RWPE2 (cell line): ENCODE data around the gene ZNF451.

ENCODE experiments used
- ATAC-seq: fragments of 200-7000 bp; cut with Tn5 transposase; 3 replicates; pipeline ENCODE4 v1.9.1; 2021; ENCODE audit warnings: low read depth
- DNase-seq: peaks from one replicate; pipeline ENCODE4 v3.0.0-alpha.2; 2020; ENCODE audit warnings: low spot score
- H3K27ac ChIP-seq: fragments of 450-650 bp; 2 replicates; pipeline ENCODE4 v1.5.1; 2017; ENCODE audit warnings: mild to moderate bottlenecking; ENCODE audit not compliant: poor library complexity, severe bottlenecking
- H3K27me3 ChIP-seq: fragments of 250-450 bp; sonication (Bioruptor Pico); 2 replicates; pipeline ENCODE4 v1.5.1; 2021; ENCODE audit warnings: mild to moderate bottlenecking, moderate library complexity; ENCODE audit not compliant: insufficient read depth, poor library complexity, severe bottlenecking
- H3K36me3 ChIP-seq: fragments of 250-450 bp; sonication (Bioruptor Pico); 2 replicates; pipeline ENCODE4 v1.5.1; 2020; ENCODE audit warnings: low read depth, mild to moderate bottlenecking, moderate library complexity
- H3K4me1 ChIP-seq: fragments of 250-450 bp; sonication (Bioruptor Pico); 2 replicates; pipeline ENCODE4 v1.5.1; 2021; ENCODE audit warnings: mild to moderate bottlenecking, moderate library complexity; ENCODE audit not compliant: insufficient read depth, poor library complexity, severe bottlenecking
- H3K4me3 ChIP-seq: fragments of 250-450 bp; sonication (Bioruptor Pico); 2 replicates; pipeline ENCODE4 v1.5.1; 2021; ENCODE audit warnings: mild to moderate bottlenecking, moderate library complexity; ENCODE audit not compliant: severe bottlenecking
- H3K9me3 ChIP-seq: fragments of 250-450 bp; sonication (Bioruptor Pico); 2 replicates; pipeline ENCODE4 v1.5.1; 2021; ENCODE audit warnings: mild to moderate bottlenecking, moderate library complexity; ENCODE audit not compliant: severe bottlenecking
- CTCF ChIP-seq: fragments of 450-650 bp; IDR thresholded peaks from one replicate; pipeline ENCODE4 v1.5.1; 2017; ENCODE audit warnings: mild to moderate bottlenecking, moderate library complexity; ENCODE audit not compliant: poor library complexity, severe bottlenecking

Gene ZNF451

GRCh38 chr6:57207872-57208271 lies 117.9 kb downstream of the ZNF451 start:
- H3K36me3 ChIP-seq = peaks cover 17% of the 10 kb centered on the region
- ATAC-seq = no peak
- H3K27ac ChIP-seq = no peak overlapping the region
- no peak for DNase-seq
- no peak overlapping the region for H3K4me3 ChIP-seq
- H3K9me3 ChIP-seq = no peaks in the 10 kb centered on the region
- TF ChIP-seq CTCF = no peak
- H3K27me3 ChIP-seq = no peaks in the 10 kb centered on the region
- H3K4me1 ChIP-seq = no peaks in the 10 kb centered on the region

DNA sequence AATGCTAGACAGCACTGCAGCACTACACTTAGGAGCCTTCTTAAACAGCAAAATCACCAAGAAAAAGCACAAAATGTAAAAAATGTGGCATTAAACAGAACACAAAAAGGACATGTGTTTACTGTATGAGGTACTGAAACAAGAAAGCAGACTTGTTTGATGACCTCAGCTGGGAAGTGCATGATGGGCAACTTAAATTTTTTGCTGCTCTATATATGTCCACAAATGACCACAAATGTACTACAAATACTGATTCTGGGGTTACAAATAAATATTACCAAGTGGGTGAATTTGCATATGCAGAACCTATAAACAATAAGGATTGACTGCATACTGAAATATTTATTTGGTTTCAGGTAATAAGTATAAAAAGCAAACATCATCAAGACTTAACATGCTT lies 119.0 kb downstream of the ZNF451 start:
- no peak for ATAC-seq
- Histone ChIP-seq H3K9me3 (no peaks in the 10 kb centered on the region), H3K27me3 (no peaks in the 10 kb centered on the region), H3K4me3 (no peak overlapping the region), H3K27ac (no peak overlapping the region), H3K4me1 (no peaks in the 10 kb centered on the region), H3K36me3 (peaks cover 17% of the 10 kb centered on the region)
- no peak for DNase-seq
- TF ChIP-seq CTCF = no peak

DNA sequence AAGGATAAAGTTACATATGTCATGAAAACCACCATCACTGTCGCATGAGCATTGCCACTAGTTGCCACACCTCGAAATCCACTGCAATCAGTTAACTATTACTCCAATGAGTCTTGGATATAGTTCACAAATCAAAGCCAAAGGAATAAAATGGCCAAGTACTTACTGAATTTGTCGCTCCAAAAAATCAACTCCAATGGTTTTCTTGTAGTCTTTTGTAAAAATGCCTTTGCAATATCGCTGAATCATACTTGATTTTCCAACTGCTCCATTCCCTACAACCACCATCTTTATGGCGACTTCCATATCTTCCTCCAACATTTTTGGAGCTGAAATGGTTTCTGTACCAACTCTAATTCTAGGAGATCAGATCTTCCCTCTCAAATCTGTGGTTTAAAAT lies 120.1 kb downstream of the ZNF451 start:
- TF ChIP-seq CTCF = no peak
- ATAC-seq = no peak
- no peaks in the 10 kb centered on the region for H3K27me3 ChIP-seq
- H3K4me3 ChIP-seq = no peak overlapping the region
- peaks cover 10% of the 10 kb centered on the region; the same call in 1 of the 2 replicates for H3K36me3 ChIP-seq
- no peaks in the 10 kb centered on the region for H3K4me1 ChIP-seq
- H3K27ac ChIP-seq = no peak overlapping the region
- H3K9me3 ChIP-seq = no peaks in the 10 kb centered on the region
- DNase-seq = no peak

DNA sequence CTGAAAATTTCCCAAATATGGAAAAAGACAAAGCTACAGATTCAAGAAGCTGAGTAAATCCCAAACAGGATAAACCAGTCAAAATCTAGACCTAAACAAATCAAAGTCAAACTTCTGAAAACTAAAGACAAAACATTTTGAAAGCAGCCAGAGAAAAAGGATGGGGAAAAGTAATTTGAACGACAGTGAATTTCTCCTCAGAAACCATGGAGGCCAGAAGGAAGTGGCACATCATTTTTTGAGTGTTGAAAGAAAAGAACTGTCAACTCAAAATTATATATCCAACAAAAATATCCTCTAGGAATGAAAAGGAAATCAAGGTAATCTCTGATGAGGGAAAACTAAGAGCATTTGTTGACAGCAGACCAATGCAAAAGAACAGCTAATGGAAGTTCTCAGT lies 125.3 kb downstream of the ZNF451 start:
- Histone ChIP-seq H3K9me3 (peaks cover 3% of the 10 kb centered on the region), H3K27ac (no peak overlapping the region), H3K4me1 (peaks cover 7% of the 10 kb centered on the region), H3K36me3 (peaks cover 4% of the 10 kb centered on the region; the same call in 1 of the 2 replicates), H3K4me3 (no peak overlapping the region), H3K27me3 (no peaks in the 10 kb centered on the region)
- DNase-seq (no peak), ATAC-seq (no peak)
- no peak for TF ChIP-seq CTCF

GRCh38 chr6:57216235-57217101 lies 126.5 kb downstream of the ZNF451 start:
- H3K27ac ChIP-seq = no peak overlapping the region
- TF ChIP-seq CTCF = no peak
- ATAC-seq = no peak

More at GRCh38 chr6:57216235-57217101, 126.5 kb downstream of the ZNF451 start:
- DNase-seq = no peak
- Histone ChIP-seq H3K9me3 (peaks cover 3% of the 10 kb centered on the region), H3K27me3 (no peaks in the 10 kb centered on the region), H3K36me3 (peaks cover 4% of the 10 kb centered on the region; the same call in 1 of the 2 replicates), H3K4me3 (no peak overlapping the region), H3K4me1 (peaks cover 11% of the 10 kb centered on the region)
